Hepatocyte (in vitro differentiated cells): ENCODE measurements around the gene ACOXL. TPM values are rescaled to one million over a fixed set of nuclear protein-coding genes. Genes with fewer than 3 reads are reported as not detected.

Experiments used
- DNase-seq: peaks from one replicate; pipeline ENCODE4 v3.0.0-alpha.2; 2016; ENCODE audit warnings: low spot score
- H2AFZ ChIP-seq: fragments of 200-600 bp; sonication (generic); 2 replicates; pipeline ENCODE4 v1.6.0; 2016; ENCODE audit warnings: antibody characterized with exemption, mild to moderate bottlenecking
- H3K27ac ChIP-seq: fragments of 200-600 bp; sonication (generic); 2 replicates; pipeline ENCODE4 v1.5.1; 2016; ENCODE audit warnings: mild to moderate bottlenecking
- H3K27me3 ChIP-seq: fragments of 200-600 bp; sonication (generic); 2 replicates; pipeline ENCODE4 v1.6.1; 2016
- H3K36me3 ChIP-seq: fragments of 200-600 bp; sonication (generic); replicated peaks from 2 replicates; pipeline ENCODE4 v1.5.1; 2016; ENCODE audit warnings: low read depth; ENCODE audit not compliant: insufficient read depth
- H3K4me1 ChIP-seq: fragments of 200-600 bp; sonication (generic); 2 replicates; pipeline ENCODE4 v1.5.1; 2016; ENCODE audit warnings: mild to moderate bottlenecking, moderate library complexity; ENCODE audit not compliant: insufficient read depth
- H3K4me2 ChIP-seq: fragments of 200-600 bp; sonication (generic); 2 replicates; pipeline ENCODE4 v1.6.0; 2016
- H3K4me3 ChIP-seq: fragments of 200-600 bp; sonication (generic); 2 replicates; pipeline ENCODE4 v1.5.1; 2016; ENCODE audit warnings: mild to moderate bottlenecking
- H3K79me2 ChIP-seq: fragments of 200-600 bp; sonication (generic); 2 replicates; pipeline ENCODE4 v1.6.0; 2017; ENCODE audit warnings: mild to moderate bottlenecking
- H3K9me2 ChIP-seq: fragments of 200-600 bp; sonication (generic); replicated peaks from 2 replicates; pipeline ENCODE4 v1.6.0; 2017; ENCODE audit warnings: mild to moderate bottlenecking; ENCODE audit not compliant: insufficient read depth
- H3K9me3 ChIP-seq: fragments of 200-600 bp; sonication (generic); 2 replicates; pipeline ENCODE4 v1.5.1; 2016; ENCODE audit warnings: low read depth, mild to moderate bottlenecking
- H4K20me1 ChIP-seq: fragments of 200-600 bp; sonication (generic); 2 replicates; pipeline ENCODE4 v1.6.0; 2016; ENCODE audit warnings: mild to moderate bottlenecking; ENCODE audit not compliant: insufficient read depth, poor library complexity, severe bottlenecking
- CTCF ChIP-seq: fragments of 200-600 bp; sonication (generic); IDR thresholded peaks from 2 replicates; pipeline ENCODE4 v1.5.1; 2016; ENCODE audit warnings: antibody characterized with exemption, mild to moderate bottlenecking; ENCODE audit not compliant: poor library complexity
- EZH2 ChIP-seq: fragments of 200-600 bp; sonication (generic); IDR thresholded peaks from 2 replicates; pipeline ENCODE4 v1.6.1; 2016; ENCODE audit warnings: antibody characterized with exemption, mild to moderate bottlenecking, borderline replicate concordance
- EZH2phosphoT487 ChIP-seq: fragments of 200-600 bp; sonication (generic); IDR thresholded peaks from one replicate; pipeline ENCODE4 v1.6.1; 2018; ENCODE audit warnings: antibody characterized with exemption, mild to moderate bottlenecking, low read depth, moderate library complexity; ENCODE audit not compliant: unreplicated experiment, severe bottlenecking
- WGBS: methylation state at CpG from one replicate; pipeline ENCODE4 v1.1.6; 2016; ENCODE audit warnings: low lambda C conversion rate; ENCODE audit errors: missing lambda C conversion rate; 5-methylcytosine and 5-hydroxymethylcytosine counted together
- polyA plus RNA-seq: library from polyadenylated mRNA; unstranded; fragments of >200 nt; fragmentation: Nextera tagmentation; extraction: Ambion mirVana; gene quantifications from 2 replicates; pipeline ENCODE4 v1.2.1, GENCODE V29; 2016
- total RNA-seq: library from RNA; depleted of rRNA; stranded (reverse); fragments of >200 nt; gene quantifications from 2 replicates; pipeline ENCODE4 v1.2.3, GENCODE V29; 2014

Gene ACOXL
- total and polyA plus RNA-seq, 2 experiments from 2014 or later = 0.23 to 1.1 TPM

GRCh38 chr2:110834134-110834827 lies 101.9 kb downstream of the ACOXL start:
- H3K27me3 ChIP-seq = peaks cover 13% of the 10 kb centered on the region
- no peak overlapping the region for H3K4me3 ChIP-seq
- no peaks in the 10 kb centered on the region for H3K79me2 ChIP-seq
- TF ChIP-seq CTCF (no peak), EZH2 (no peak), EZH2phosphoT487 (no peak)
- no peaks in the 10 kb centered on the region for H3K9me3 ChIP-seq
- no peaks in the 10 kb centered on the region for H4K20me1 ChIP-seq
- no peak for DNase-seq
- H3K4me2 ChIP-seq = no peak overlapping the region
- no peak overlapping the region for H3K27ac ChIP-seq
- no peak overlapping the region for H2AFZ ChIP-seq
- no peaks in the 10 kb centered on the region for H3K36me3 ChIP-seq
- H3K9me2 ChIP-seq = no peaks in the 10 kb centered on the region
- 56% methylated on average over 7 of the region's 7 CpGs for WGBS
- H3K4me1 ChIP-seq = no peaks in the 10 kb centered on the region

- no peaks in the 10 kb centered on the region for H3K79me2 ChIP-seq
- H3K36me3 ChIP-seq = no peaks in the 10 kb centered on the region
- no peak overlapping the region for H3K4me3 ChIP-seq
- no peak for DNase-seq
- no peaks in the 10 kb centered on the region for H3K9me2 ChIP-seq
- peaks cover 13% of the 10 kb centered on the region for H3K27me3 ChIP-seq
- no peak for TF ChIP-seq EZH2phosphoT487
- no peak for TF ChIP-seq CTCF
- no peak for TF ChIP-seq EZH2
- 86% methylated on average over 8 of the region's 8 CpGs for WGBS
- H3K4me2 ChIP-seq = no peak overlapping the region
- H2AFZ ChIP-seq = no peak overlapping the region
- H3K9me3 ChIP-seq = no peaks in the 10 kb centered on the region
- no peaks in the 10 kb centered on the region for H3K4me1 ChIP-seq
- no peaks in the 10 kb centered on the region for H4K20me1 ChIP-seq
- no peak overlapping the region for H3K27ac ChIP-seq
Observed at GRCh38 chr2:110836671-110837070, 104.3 kb downstream of the ACOXL start.

- Histone ChIP-seq H3K36me3 (no peaks in the 10 kb centered on the region), H3K27ac (no peak overlapping the region), H3K9me3 (no peaks in the 10 kb centered on the region), H3K27me3 (peaks cover 13% of the 10 kb centered on the region), H4K20me1 (no peaks in the 10 kb centered on the region), H3K79me2 (no peaks in the 10 kb centered on the region), H3K4me2 (no peak overlapping the region), H2AFZ (no peak overlapping the region), H3K4me3 (no peak overlapping the region), H3K4me1 (no peaks in the 10 kb centered on the region), H3K9me2 (no peaks in the 10 kb centered on the region)
- 74% methylated on average over 13 of the region's 13 CpGs for WGBS
- no peak for TF ChIP-seq EZH2phosphoT487
- no peak for TF ChIP-seq EZH2
- TF ChIP-seq CTCF = no peak
- DNase-seq = no peak
Observed at GRCh38 chr2:110837446-110838409, 105.4 kb downstream of the ACOXL start.
